Endodermal cell (in vitro differentiated cells): ENCODE results near the gene CCDC82. TPM values are rescaled to one million over a fixed set of nuclear protein-coding genes. Genes with fewer than 3 reads are reported as not detected.

Experiments
- DNase-seq: peaks from one replicate; pipeline ENCODE4 v3.0.0-alpha.2; 2017
- H3K27ac ChIP-seq: 2 replicates; pipeline ENCODE4 v1.5.1; 2013; ENCODE audit warnings: mild to moderate bottlenecking, low read depth, low read length, moderate library complexity
- H3K27me3 ChIP-seq: 2 replicates; pipeline ENCODE4 v1.6.1; 2013; ENCODE audit warnings: mild to moderate bottlenecking, low read length, moderate library complexity; ENCODE audit not compliant: insufficient read depth, control insufficient read depth, poor library complexity, severe bottlenecking
- H3K36me3 ChIP-seq: 2 replicates; pipeline ENCODE4 v1.7.0; 2013; ENCODE audit warnings: mild to moderate bottlenecking, low read length, moderate library complexity; ENCODE audit not compliant: control insufficient read depth, insufficient read depth
- H3K4me1 ChIP-seq: one replicate; pipeline ENCODE4 v1.7.0; 2013; ENCODE audit warnings: low read length; ENCODE audit not compliant: control insufficient read depth, insufficient read depth
- H3K4me3 ChIP-seq: 2 replicates; pipeline ENCODE4 v1.5.1; 2013; ENCODE audit warnings: mild to moderate bottlenecking, low read length, moderate library complexity
- H3K9ac ChIP-seq: 2 replicates; pipeline ENCODE4 v1.6.1; 2013; ENCODE audit warnings: mild to moderate bottlenecking, low read length, moderate library complexity; ENCODE audit not compliant: poor library complexity, severe bottlenecking; ENCODE audit errors: extremely low read depth
- H3K9me3 ChIP-seq: 2 replicates; pipeline ENCODE4 v1.6.1; 2013; ENCODE audit warnings: mild to moderate bottlenecking, low read length, moderate library complexity; ENCODE audit not compliant: control insufficient read depth
- H3K27ac Mint-ChIP-seq: 2 replicates; pipeline ENCODE4 v1.8.0; 2020; ENCODE audit warnings: mixed read lengths
- H3K27me3 Mint-ChIP-seq: 2 replicates; pipeline ENCODE4 v1.8.0; 2021; ENCODE audit warnings: mild to moderate bottlenecking, mixed read lengths; ENCODE audit not compliant: insufficient read depth
- H3K36me3 Mint-ChIP-seq: 2 replicates; pipeline ENCODE4 v1.8.0; 2020; ENCODE audit warnings: low read depth, mixed read lengths
- H3K4me1 Mint-ChIP-seq: 2 replicates; pipeline ENCODE4 v1.8.0; 2020; ENCODE audit warnings: mixed read lengths
- H3K4me3 Mint-ChIP-seq: 2 replicates; pipeline ENCODE4 v1.8.0; 2020; ENCODE audit warnings: mild to moderate bottlenecking, moderate library complexity, mixed read lengths
- H3K9me3 Mint-ChIP-seq: 2 replicates; pipeline ENCODE4 v1.8.0; 2020; ENCODE audit warnings: mild to moderate bottlenecking, mixed read lengths
- CTCF ChIP-seq: fragments of 200-600 bp; sonication (generic); conservative IDR thresholded peaks from 2 replicates; pipeline ENCODE4 v1.5.0; 2021; ENCODE audit warnings: antibody characterized with exemption, mild to moderate bottlenecking
- WGBS, 2 experiments: methylation state at CpG; one replicate each; pipeline versions ENCODE4 v1.1.5 to v1.1.7; 2013; ENCODE audit warnings: missing lambda C conversion rate in 2 of 2, mixed read lengths in 1 of 2; ENCODE audit not compliant: insufficient coverage in 1 of 2, insufficient read length in 1 of 2; 5-methylcytosine and 5-hydroxymethylcytosine counted together
- total RNA-seq, 2 donors: library from RNA; stranded (reverse); fragmentation: NEBNext Ultra II Directional in 1 of 2; extraction: Animal tissue kit (Norgen Biotek cat#: 25700) in 1 of 2; gene quantifications; 2 replicates in 1 of 2; 3 replicates in 1 of 2; pipeline ENCODE4 v1.2.1, GENCODE V29; 2021

The CCDC82 gene
- total RNA-seq, 2 donors from 2014 or later: 16.3 to 25.7 TPM

- 71 to 91% methylated on average over 1 of the region's 1 CpG for WGBS, 2 experiments
- H3K9ac ChIP-seq: no peak overlapping the region
- no peak overlapping the region for H3K27ac ChIP-seq
- no peak overlapping the region for H3K4me3 ChIP-seq
- Mint-ChIP-seq H3K36me3 (peaks cover 3% of the 10 kb centered on the region), H3K27me3 (no peaks in the 10 kb centered on the region), H3K4me3 (no peak overlapping the region), H3K27ac (no peak overlapping the region), H3K9me3 (no peaks in the 10 kb centered on the region), H3K4me1 (peaks cover 36% of the 10 kb centered on the region)
- H3K36me3 ChIP-seq: no peaks in the 10 kb centered on the region
- peaks cover 5% of the 10 kb centered on the region for H3K4me1 ChIP-seq
- no peaks in the 10 kb centered on the region for H3K9me3 ChIP-seq
- TF ChIP-seq CTCF: no peak
- no peak for DNase-seq
- H3K27me3 ChIP-seq: no peaks in the 10 kb centered on the region
Measured at GRCh38 chr11:96318399-96318798, 71.3 kb downstream of the CCDC82 start.

- WGBS, 2 experiments: 90% methylated on average over 2 of the region's 2 CpGs; no CpG with 5 or more reads in 1 of the 2 experiments
- H3K36me3 ChIP-seq: no peaks in the 10 kb centered on the region
- no peaks in the 10 kb centered on the region for H3K27me3 Mint-ChIP-seq
- no peak for DNase-seq
- no peaks in the 10 kb centered on the region for H3K9me3 ChIP-seq
- H3K27me3 ChIP-seq: no peaks in the 10 kb centered on the region
- no peaks in the 10 kb centered on the region for H3K9me3 Mint-ChIP-seq
- no peak overlapping the region for H3K9ac ChIP-seq
- no peak overlapping the region for H3K27ac Mint-ChIP-seq
- H3K4me1 Mint-ChIP-seq: peaks cover 37% of the 10 kb centered on the region
- no peak overlapping the region for H3K27ac ChIP-seq
- no peak overlapping the region for H3K4me3 Mint-ChIP-seq
- H3K4me1 ChIP-seq: peaks cover 5% of the 10 kb centered on the region
- no peak overlapping the region for H3K4me3 ChIP-seq
- H3K36me3 Mint-ChIP-seq: peaks cover 3% of the 10 kb centered on the region
- TF ChIP-seq CTCF: no peak
Measured at GRCh38 chr11:96317985-96318384, 71.7 kb downstream of the CCDC82 start.

GRCh38 chr11:96317571-96317970 lies 72.1 kb downstream of the CCDC82 start:
- no peaks in the 10 kb centered on the region for H3K36me3 ChIP-seq
- H3K4me3 ChIP-seq: no peak overlapping the region
- 79 to 82% methylated on average over 2 of the region's 2 CpGs for WGBS, 2 experiments
- peaks cover 5% of the 10 kb centered on the region for H3K4me1 ChIP-seq
- Mint-ChIP-seq H3K4me3 (no peak overlapping the region), H3K9me3 (no peaks in the 10 kb centered on the region), H3K27me3 (no peaks in the 10 kb centered on the region), H3K27ac (no peak overlapping the region), H3K4me1 (peaks cover 34% of the 10 kb centered on the region), H3K36me3 (no peaks in the 10 kb centered on the region)
- H3K9me3 ChIP-seq: no peaks in the 10 kb centered on the region
- no peak overlapping the region for H3K27ac ChIP-seq
- no peak for DNase-seq
- H3K9ac ChIP-seq: no peak overlapping the region
- no peak for TF ChIP-seq CTCF
- H3K27me3 ChIP-seq: no peaks in the 10 kb centered on the region
